HG03064 (cell line): ENCODE results near the gene COL6A2.
"Not testable (repeated sequence)": the region's sequence is repeated elsewhere in the genome, so short reads cannot be mapped to it uniquely, and the experiment has no call there.

Experiments used
- ATAC-seq: cut with Tn5 transposase; IDR thresholded peaks from one replicate; pipeline ENCODE4 v1.9.1; 2021; ENCODE audit warnings: low read depth; ENCODE audit not compliant: unreplicated experiment

The COL6A2 gene

GRCh38 chr21:46097336-46098293 lies at the start of gene COL6A2:
COL6A2 (plus strand) TSS chr21:46098112.
- no peak for ATAC-seq

DNA sequence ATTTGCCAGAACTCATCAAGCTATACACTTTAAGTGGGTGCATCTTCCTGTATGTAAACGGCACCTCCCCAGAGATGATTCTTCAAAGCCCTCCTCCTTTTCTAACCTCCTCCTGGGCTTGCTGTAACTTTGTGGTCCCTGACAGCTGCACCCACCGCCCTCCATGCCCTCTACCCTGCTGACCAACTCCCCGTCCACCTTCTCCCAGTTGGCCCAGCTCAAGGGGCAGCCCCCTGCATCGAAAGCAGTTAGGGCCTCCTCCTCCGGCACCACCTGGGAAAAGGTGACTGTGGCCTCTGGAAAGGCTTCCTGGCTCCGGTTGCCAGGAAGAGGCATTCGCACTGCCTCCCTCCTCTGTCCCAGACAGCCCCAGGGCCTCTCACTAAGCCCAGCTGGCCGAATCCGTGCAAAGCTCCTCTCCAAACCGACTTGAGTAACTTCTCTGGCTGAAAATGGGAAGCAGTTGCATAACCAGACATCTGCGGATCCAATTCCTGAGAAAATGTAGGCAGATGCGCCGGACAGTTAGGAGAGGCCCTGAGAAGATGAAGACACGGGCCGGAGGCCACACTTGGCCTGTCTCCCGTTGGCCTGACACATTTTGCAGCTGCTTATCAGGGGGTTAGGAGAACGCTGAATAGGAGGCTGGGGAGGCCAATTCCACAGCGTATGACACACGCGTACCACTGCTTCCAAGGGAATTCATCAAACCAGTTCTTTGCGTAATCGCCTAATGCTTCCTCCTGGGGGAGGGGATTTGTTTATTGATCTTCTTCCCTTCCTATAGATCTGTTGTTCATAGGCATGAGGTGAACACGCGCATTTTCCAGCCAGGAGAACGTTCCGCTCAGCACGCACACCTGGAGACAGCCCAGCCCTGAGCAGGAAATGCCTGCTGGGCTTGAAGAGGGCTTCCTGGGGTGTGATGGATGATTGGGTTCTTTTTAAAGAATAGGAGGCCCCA lies 48.7 kb upstream of the COL6A2 start:
- no peak for ATAC-seq

- ATAC-seq, result no peak
Observed at GRCh38 chr21:46049890-46050667, 47.8 kb upstream of the COL6A2 start.

GRCh38 chr21:46050668-46051378 lies 47.1 kb upstream of the COL6A2 start:
- no peak for ATAC-seq

GRCh38 chr21:46051379-46051770 lies 46.5 kb upstream of the COL6A2 start:
- ATAC-seq, result no peak

DNA sequence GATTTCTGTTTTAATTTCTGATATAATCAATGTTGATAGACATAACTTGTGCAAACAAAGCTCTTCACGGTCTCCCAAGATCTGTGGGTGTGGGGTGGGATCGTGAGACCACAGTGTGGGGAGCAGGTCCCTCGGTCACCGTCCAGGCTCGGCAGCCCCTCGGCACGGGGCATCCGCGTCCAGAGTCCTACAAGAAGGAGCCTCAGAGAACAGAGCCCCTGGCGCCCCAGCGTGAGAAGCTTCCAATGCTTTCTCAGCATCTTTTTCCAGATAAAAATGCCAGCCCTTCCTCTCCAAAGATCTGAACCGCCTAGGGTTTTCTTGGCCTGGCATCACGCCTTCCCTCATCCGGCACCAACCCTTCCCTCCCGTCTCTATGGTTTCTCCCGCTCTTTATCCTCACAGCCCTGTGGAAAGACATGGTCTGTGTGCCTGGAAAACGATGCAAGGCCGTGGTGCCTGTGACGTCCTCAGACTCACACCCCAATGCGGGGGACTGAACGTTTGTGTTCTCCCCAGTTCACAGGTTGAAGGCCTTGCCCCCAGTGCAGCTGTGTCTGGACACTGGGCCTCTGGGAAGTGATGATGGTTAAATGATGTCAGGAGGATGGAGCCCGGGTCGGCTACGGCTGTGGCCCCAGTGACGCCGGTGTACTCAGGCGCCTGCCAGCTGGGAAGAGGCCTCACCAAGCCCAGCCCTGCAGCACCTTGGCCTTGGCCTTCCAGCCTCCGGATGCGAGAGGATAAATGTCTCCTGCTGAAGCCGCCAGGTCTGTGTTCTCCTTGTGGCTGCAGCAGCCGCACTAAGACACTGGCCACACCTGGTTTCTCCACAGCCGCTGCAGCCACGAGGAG lies 45.9 kb upstream of the COL6A2 start:
- no peak for ATAC-seq

GRCh38 chr21:46052703-46053651 lies 44.9 kb upstream of the COL6A2 start:
- no peak for ATAC-seq

DNA sequence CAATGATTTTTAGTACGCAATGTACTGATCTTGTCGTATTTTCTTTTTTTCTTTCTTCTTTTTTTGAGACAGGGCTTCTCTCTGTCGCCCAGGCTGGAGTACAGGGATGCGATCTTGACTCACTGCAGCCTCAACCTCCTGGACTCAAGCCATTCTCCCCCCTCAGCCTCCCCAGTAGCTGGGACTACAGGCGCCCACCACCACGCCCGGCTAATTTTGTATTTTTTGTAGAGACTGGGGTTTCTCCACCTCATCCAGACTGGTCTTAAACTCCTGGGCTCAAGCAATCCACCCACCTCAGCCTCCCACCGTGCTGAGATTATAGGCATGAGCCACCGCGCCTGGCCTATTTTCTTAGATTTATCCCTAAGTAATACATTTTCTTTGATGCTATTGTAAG lies 43.9 kb upstream of the COL6A2 start:
- no peak for ATAC-seq

- ATAC-seq, result no peak
Observed at GRCh38 chr21:46054451-46054881, 43.4 kb upstream of the COL6A2 start.

DNA sequence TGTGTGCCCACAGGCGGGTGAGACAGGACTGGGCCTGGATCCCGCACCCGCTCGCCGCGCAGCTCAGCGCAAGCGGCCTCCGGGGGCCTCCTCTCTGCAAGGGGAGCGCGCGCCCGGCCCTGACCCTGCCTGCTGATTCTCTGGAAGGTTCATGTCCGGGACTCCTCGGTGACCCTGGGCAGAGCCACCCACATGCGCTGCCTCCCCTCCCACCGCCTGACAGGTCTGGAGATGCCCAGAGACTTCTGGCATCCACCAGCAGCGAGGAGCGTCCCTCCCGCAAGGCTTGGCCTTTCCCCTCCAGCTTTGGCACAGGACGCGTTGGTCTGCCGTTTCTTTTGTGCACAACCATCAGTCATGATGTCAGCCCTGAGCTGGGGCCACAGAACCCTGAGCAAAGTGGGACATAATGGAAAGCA lies 42.0 kb upstream of the COL6A2 start:
- no peak for ATAC-seq

GRCh38 chr21:46056450-46056903 lies 41.4 kb upstream of the COL6A2 start:
- no peak for ATAC-seq

DNA sequence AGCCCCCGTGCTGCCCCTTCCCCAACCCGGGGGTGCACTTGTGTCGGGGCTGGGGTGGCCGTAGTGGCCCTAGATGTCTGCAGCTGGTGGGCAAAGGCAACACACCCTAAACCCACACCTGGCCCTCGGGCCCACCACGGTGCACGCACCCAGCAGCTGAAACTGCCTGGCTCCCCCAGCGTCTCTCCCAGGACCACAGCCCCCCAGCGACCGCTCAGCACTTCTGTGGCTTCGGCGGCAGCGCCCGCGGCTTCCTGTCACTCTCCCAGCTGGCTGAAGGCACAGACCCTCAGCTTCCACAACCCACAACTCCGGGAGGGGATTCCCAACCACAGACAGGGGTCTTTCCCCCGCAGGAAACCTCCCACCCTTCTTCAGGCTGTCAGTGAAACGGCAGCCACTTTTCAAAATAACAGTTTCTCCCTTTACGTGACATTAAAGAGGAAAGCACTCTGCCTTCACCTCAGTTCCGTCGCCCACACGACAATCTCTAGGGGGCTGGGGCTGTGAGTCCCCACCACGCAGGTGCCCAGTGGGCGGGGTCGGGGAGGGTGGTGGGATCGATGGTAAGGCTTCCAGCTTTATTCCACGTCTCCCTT lies 40.7 kb upstream of the COL6A2 start:
- no peak for ATAC-seq

DNA sequence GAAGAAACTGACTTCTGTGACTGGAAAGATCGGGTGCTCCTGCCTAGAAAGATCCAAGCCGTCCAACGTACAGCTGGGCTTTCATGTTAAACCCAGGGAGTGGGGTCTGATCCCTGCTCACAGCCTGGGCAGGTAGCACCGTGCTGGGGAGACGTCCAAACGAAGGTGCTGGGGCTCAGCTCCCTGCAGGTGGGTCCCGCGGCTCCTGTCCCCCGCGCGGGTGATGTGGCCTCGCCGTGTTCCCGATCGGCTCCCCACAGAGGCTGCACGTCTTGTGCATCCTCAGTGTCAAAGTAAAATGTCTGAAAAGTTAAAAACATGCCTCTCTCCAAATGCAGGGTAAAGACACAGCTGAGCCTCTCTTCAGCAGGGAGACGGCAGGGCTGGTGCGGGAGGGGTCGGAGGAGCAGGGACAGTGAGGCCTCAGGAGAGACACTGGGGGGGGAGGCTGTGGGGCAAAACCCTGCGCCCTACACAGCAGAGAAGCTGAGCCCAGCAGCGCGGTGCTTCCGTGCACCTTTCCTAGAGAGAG lies 40.1 kb upstream of the COL6A2 start:
- ATAC-seq, result no peak

DNA sequence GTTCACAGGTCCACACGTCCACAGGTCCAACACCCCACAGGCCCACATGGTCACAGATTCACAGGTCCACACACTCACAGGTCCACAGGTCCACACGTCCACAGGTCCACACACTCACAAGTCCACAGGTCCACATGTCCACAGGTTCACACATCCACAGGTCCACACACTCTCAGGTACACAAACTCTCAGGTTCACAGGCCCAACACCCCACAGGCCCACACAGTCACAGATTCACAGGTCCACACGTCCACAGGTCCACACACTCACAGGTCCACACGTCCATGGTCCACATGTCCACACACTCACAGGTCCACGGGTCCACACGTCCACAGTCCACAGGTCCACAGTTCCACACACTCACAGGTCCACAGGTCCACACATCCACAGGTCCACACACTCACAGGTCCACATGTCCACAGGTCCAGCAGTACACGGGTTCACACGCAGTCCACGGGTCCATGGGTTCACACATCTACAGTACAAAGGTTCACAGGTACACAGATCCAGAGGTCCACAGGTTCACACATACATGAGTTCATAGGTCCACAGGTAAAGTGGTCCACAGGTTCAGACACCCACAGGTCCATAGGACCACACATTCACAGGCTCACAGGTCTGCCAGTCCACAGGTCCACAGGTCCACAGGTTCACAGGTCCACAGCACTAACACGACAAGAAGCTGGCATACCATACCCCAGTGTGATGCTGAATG lies 39.3 kb upstream of the COL6A2 start:
- no peak for ATAC-seq

GRCh38 chr21:46059195-46059594 lies 38.7 kb upstream of the COL6A2 start:
- no peak for ATAC-seq

DNA sequence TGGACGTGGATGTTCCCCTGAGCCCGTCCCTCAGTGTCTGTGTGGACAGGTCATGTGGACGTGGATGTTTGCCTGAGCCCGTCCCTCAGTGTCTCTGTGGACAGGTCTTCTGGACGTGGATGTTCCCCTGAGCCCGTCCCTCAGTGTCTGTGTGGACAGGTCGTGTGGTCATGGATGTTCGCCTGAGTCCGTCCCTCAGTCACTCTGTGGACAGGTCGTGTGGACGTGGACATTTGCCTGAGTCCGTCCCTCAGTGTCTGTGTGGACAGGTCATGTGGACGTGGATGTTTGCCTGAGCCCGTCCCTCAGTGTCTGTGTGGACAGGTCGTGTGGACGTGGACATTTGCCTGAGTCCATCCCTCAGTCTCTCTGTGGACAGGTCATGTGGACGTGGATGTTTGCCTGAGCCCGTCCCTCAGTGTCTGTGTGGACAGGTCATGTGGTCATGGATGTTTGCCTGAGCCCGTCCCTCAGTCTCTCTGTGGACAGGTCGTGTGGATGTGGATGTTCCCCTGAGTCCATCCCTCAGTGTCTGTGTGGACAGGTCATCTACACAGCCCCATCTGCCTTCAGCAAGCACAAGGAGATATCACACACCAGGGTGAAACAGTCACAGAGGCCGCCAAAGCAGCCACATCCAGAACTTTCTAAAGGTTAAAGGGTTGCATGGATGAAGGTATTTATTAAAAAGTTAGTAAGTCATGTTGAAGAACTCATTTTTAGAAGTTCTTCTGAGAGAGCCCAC lies 38.0 kb upstream of the COL6A2 start:
- ATAC-seq, result not testable (repeated sequence)
